Activated T-helper 17 cell treated with anti-CD3 and anti-CD28 coated beads, Interleukin-2, amount 50 U/mL, for 72 hours (primary cell): ENCODE measurements around the gene CLEC2D. TPM values are rescaled to one million over a fixed set of nuclear protein-coding genes. Genes with fewer than 3 reads are reported as not detected.
"Not testable (repeated sequence)": the region's sequence is repeated elsewhere in the genome, so short reads cannot be mapped to it uniquely, and the experiment has no call there.

ENCODE experiments used
- ATAC-seq: fragments of 150-1000 bp; cut with Tn5 transposase; replicated peaks from 2 replicates; pipeline ENCODE4 v1.10.0; 2021; ENCODE audit warnings: mild to moderate bottlenecking, moderate library complexity
- H3K27ac Mint-ChIP-seq: one replicate; pipeline ENCODE4 v1.8.0; 2022; ENCODE audit warnings: mixed read lengths
- H3K27me3 Mint-ChIP-seq: one replicate; pipeline ENCODE4 v1.8.0; 2022; ENCODE audit warnings: mixed read lengths
- H3K36me3 Mint-ChIP-seq: one replicate; pipeline ENCODE4 v1.8.0; 2022; ENCODE audit warnings: low read depth, mild to moderate bottlenecking, mixed read lengths
- H3K4me1 Mint-ChIP-seq: one replicate; pipeline ENCODE4 v1.8.0; 2022; ENCODE audit warnings: mixed read lengths
- H3K4me3 Mint-ChIP-seq: one replicate; pipeline ENCODE4 v1.8.0; 2022; ENCODE audit warnings: mild to moderate bottlenecking, mixed read lengths
- H3K9me3 Mint-ChIP-seq: one replicate; pipeline ENCODE4 v1.8.0; 2022; ENCODE audit warnings: mixed read lengths
- total RNA-seq, 2 donors: library from RNA; stranded (reverse); gene quantifications; one replicate each; pipeline ENCODE4 v1.2.3, GENCODE V29; 2022

CLEC2D gene
- total RNA-seq, 2 donors from 2014 or later: 146 to 267 TPM

GRCh38 chr12:9699898-9700605 lies 30.5 kb downstream of the CLEC2D start:
- H3K4me1 Mint-ChIP-seq: peaks cover 40% of the 10 kb centered on the region
- peak overlapping the region; percentile 1 for H3K4me3 Mint-ChIP-seq
- no peaks in the 10 kb centered on the region for H3K27me3 Mint-ChIP-seq
- no peak for ATAC-seq
- peaks cover 5% of the 10 kb centered on the region for H3K9me3 Mint-ChIP-seq
- no peak overlapping the region for H3K27ac Mint-ChIP-seq
- peaks cover 28% of the 10 kb centered on the region for H3K36me3 Mint-ChIP-seq

- Mint-ChIP-seq H3K27me3 (no peaks in the 10 kb centered on the region), H3K36me3 (peaks cover 23% of the 10 kb centered on the region), H3K9me3 (peaks cover 2% of the 10 kb centered on the region), H3K27ac (peak overlapping the region; percentile 87), H3K4me3 (peak overlapping the region; percentile 80), H3K4me1 (peaks cover 39% of the 10 kb centered on the region)
- no peak for ATAC-seq
Observed at GRCh38 chr12:9700606-9700956, 31.1 kb downstream of the CLEC2D start.

- peak; percentile 74 for ATAC-seq
- Mint-ChIP-seq H3K36me3 (peaks cover 13% of the 10 kb centered on the region), H3K4me3 (peak overlapping the region; percentile 80), H3K9me3 (peaks cover 6% of the 10 kb centered on the region), H3K4me1 (peaks cover 46% of the 10 kb centered on the region), H3K27ac (peak overlapping the region; percentile 87), H3K27me3 (no peaks in the 10 kb centered on the region)
Observed at GRCh38 chr12:9701380-9702154, 32.1 kb downstream of the CLEC2D start.

- peak; percentile 54 for ATAC-seq
- H3K4me1 Mint-ChIP-seq: peaks cover 50% of the 10 kb centered on the region
- peaks cover 6% of the 10 kb centered on the region for H3K36me3 Mint-ChIP-seq
- no peaks in the 10 kb centered on the region for H3K27me3 Mint-ChIP-seq
- peak overlapping the region; percentile 80 for H3K4me3 Mint-ChIP-seq
- H3K27ac Mint-ChIP-seq: peak overlapping the region; percentile 87
- H3K9me3 Mint-ChIP-seq: peaks cover 6% of the 10 kb centered on the region
Observed at GRCh38 chr12:9702255-9702654, 32.7 kb downstream of the CLEC2D start.

- H3K36me3 Mint-ChIP-seq, H3K9me3 Mint-ChIP-seq, H3K4me3 Mint-ChIP-seq, H3K27ac Mint-ChIP-seq, ATAC-seq, H3K27me3 Mint-ChIP-seq: not testable (repeated sequence)
- peaks cover 55% of the 10 kb centered on the region for H3K4me1 Mint-ChIP-seq
Observed at GRCh38 chr12:9704561-9704960, 35.0 kb downstream of the CLEC2D start.

- Mint-ChIP-seq H3K36me3 (no peaks in the 10 kb centered on the region), H3K27ac (peak overlapping the region; percentile 39), H3K4me1 (peaks cover 42% of the 10 kb centered on the region), H3K27me3 (no peaks in the 10 kb centered on the region), H3K9me3 (peaks cover 6% of the 10 kb centered on the region), H3K4me3 (peak overlapping the region; percentile 43)
- ATAC-seq: peak; percentile 15
Observed at GRCh38 chr12:9706086-9706685, 36.7 kb downstream of the CLEC2D start.

- Mint-ChIP-seq H3K36me3 (no peaks in the 10 kb centered on the region), H3K27me3 (no peaks in the 10 kb centered on the region), H3K27ac (peak overlapping the region; percentile 91), H3K9me3 (peaks cover 6% of the 10 kb centered on the region), H3K4me3 (peak overlapping the region; percentile 88), H3K4me1 (peaks cover 33% of the 10 kb centered on the region)
- ATAC-seq: no peak
Observed at GRCh38 chr12:9707356-9707755, 37.8 kb downstream of the CLEC2D start.

GRCh38 chr12:9707864-9708808 lies 38.6 kb downstream of the CLEC2D start:
- H3K36me3 Mint-ChIP-seq: no peaks in the 10 kb centered on the region
- peak; percentile 79 for ATAC-seq
- peaks cover 6% of the 10 kb centered on the region for H3K9me3 Mint-ChIP-seq
- H3K4me1 Mint-ChIP-seq: peaks cover 27% of the 10 kb centered on the region
- peak overlapping the region; percentile 88 for H3K4me3 Mint-ChIP-seq
- no peaks in the 10 kb centered on the region for H3K27me3 Mint-ChIP-seq
- H3K27ac Mint-ChIP-seq: peak overlapping the region; percentile 91

GRCh38 chr12:9708853-9709252 lies 39.3 kb downstream of the CLEC2D start:
- no peaks in the 10 kb centered on the region for H3K36me3 Mint-ChIP-seq
- no peak for ATAC-seq
- peaks cover 6% of the 10 kb centered on the region for H3K9me3 Mint-ChIP-seq
- no peak overlapping the region for H3K4me3 Mint-ChIP-seq
- H3K27ac Mint-ChIP-seq: peak overlapping the region; percentile 20
- H3K4me1 Mint-ChIP-seq: peaks cover 27% of the 10 kb centered on the region
- H3K27me3 Mint-ChIP-seq: no peaks in the 10 kb centered on the region

GRCh38 chr12:9710584-9711375 lies 41.3 kb downstream of the CLEC2D start:
- Mint-ChIP-seq H3K4me1 (peaks cover 22% of the 10 kb centered on the region), H3K36me3 (no peaks in the 10 kb centered on the region), H3K9me3 (peaks cover 6% of the 10 kb centered on the region), H3K27me3 (no peaks in the 10 kb centered on the region), H3K4me3 (no peak overlapping the region), H3K27ac (no peak overlapping the region)
- ATAC-seq: no peak

- Mint-ChIP-seq H3K4me3 (no peak overlapping the region), H3K4me1 (peaks cover 13% of the 10 kb centered on the region), H3K27me3 (no peaks in the 10 kb centered on the region), H3K27ac (no peak overlapping the region), H3K36me3 (no peaks in the 10 kb centered on the region), H3K9me3 (no peaks in the 10 kb centered on the region)
- no peak for ATAC-seq
Observed at GRCh38 chr12:9711664-9712063, 42.2 kb downstream of the CLEC2D start.

- H3K36me3 Mint-ChIP-seq, H3K27me3 Mint-ChIP-seq, H3K27ac Mint-ChIP-seq, H3K9me3 Mint-ChIP-seq, H3K4me3 Mint-ChIP-seq, H3K4me1 Mint-ChIP-seq: not testable (repeated sequence)
- ATAC-seq: peak; percentile 69
Observed at GRCh38 chr12:9713032-9713558, 43.6 kb downstream of the CLEC2D start.
